HK-2 (cell line): ENCODE data around the gene GNAT3.

Source experiments
- DNase-seq: peaks from one replicate; pipeline ENCODE4 v3.0.0-alpha.2; 2018; ENCODE audit not compliant: unreplicated experiment

Gene GNAT3

GRCh38 chr7:80417211-80417793 lies 94.6 kb downstream of the GNAT3 start:
- no peak for DNase-seq

- DNase-seq = no peak
Observed at GRCh38 chr7:80415522-80415921, 96.3 kb downstream of the GNAT3 start.

GRCh38 chr7:80415114-80415513 lies 96.8 kb downstream of the GNAT3 start:
- DNase-seq = no peak

GRCh38 chr7:80414331-80414730 lies 97.5 kb downstream of the GNAT3 start:
- DNase-seq = no peak

- no peak for DNase-seq
Observed at GRCh38 chr7:80413383-80413945, 98.4 kb downstream of the GNAT3 start.

GRCh38 chr7:80412842-80413241 lies 99.0 kb downstream of the GNAT3 start:
- no peak for DNase-seq

GRCh38 chr7:80411621-80412020 lies 100.2 kb downstream of the GNAT3 start:
- DNase-seq = no peak

- no peak for DNase-seq
Observed at GRCh38 chr7:80410081-80410480, 101.8 kb downstream of the GNAT3 start.
